Raji (cell line): ENCODE results near the gene TMEM151B.

Experiments used
- POLR2A ChIP-seq: IDR thresholded peaks from 2 replicates; pipeline ENCODE4 v1.6.1; 2011; ENCODE audit warnings: low read depth, low read length, control low read depth; ENCODE audit not compliant: insufficient read depth

The TMEM151B gene

GRCh38 chr6:44265007-44265721 lies 5.1 kb upstream of the TMEM151B start, which contains the start of gene NFKBIE:
TSS of gene NFKBIE (minus strand) at chr6:44265551. CDS start at chr6:44265346, 205 bp downstream.
- peak; percentile 82 for TF ChIP-seq POLR2A

DNA sequence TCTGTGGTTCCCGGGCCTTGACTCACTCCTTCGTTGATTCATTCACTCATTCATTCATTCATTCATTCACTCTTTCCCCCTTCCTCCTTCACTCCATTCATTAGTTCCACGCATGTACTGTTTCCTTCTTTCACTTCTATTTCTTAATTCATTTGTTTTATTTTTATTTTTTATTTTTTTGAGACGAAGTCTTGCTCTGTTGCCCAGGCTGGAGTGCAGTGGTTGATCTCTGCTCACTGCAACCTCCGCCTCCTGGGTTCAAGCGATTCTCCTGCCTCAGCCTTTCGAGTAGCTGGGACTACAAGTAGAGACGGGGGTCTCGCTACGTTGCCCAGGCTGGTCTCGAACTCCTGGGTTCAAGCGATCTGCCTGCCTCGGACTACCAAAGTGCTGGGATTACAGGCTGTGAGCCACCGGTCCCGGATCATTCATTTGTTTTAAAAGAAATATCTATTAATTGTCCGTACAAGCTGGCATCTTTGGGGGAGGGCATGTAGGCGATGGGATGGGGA lies 4.5 kb upstream of the TMEM151B start:
- no peak for TF ChIP-seq POLR2A

DNA sequence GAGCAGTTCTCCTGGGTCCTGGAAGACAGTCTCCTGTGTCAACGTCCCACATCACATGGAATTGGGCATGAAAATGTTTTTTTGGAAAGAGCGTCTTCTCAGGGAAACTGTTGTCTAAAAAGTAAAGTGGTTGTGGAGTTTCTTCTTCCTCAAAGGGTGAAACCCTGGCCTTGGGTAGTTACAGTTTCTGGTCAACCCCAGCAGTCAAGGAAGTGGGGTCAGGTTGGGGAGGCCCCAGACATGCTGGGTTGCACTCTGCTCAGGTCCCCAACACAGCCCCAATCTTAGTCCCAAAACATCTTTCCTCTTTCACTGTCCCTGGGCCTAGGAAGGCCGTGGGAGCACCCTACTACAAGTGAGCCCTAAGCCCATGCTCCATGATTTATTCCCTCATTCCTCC lies 3.9 kb upstream of the TMEM151B start:
- TF ChIP-seq POLR2A = no peak

GRCh38 chr6:44267252-44267651 lies 3.0 kb upstream of the TMEM151B start:
- TF ChIP-seq POLR2A = no peak

GRCh38 chr6:44268095-44268628 lies 2.1 kb upstream of the TMEM151B start:
- TF ChIP-seq POLR2A = no peak

DNA sequence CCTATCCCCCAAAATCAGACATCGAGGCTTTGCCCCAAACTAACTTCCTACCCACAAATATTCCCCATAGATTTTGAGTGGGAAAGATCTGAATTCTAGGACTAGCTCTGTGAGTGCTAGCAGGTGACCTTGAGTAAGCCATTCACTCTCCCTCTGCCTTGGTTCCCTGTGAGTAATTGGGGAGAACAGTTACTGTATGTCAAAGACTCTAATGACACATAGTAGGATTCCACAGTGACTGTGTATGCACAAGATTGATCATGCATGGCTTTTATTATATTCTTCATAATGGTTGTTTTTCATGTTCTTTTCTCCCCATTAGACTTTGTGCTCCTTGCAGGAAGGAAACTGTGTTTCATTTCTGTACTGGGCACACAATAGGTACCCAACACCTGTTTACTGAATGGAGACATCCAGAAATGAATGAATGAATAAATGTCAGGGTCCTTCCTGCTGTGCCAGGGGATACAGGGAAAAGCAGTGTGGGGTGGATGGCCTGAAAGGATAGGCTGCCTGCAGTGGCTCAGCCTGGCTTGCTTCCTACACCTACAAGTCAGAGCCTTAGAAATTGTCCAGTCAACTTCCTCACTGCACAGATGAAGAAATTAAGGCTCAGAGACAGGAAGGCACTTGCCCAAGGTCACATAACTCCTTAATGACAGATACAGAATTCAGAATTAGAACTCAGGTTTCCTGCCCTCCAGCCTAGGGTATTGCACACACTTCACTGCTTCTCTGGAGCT lies 901 bp upstream of the TMEM151B start:
- no peak for TF ChIP-seq POLR2A

DNA sequence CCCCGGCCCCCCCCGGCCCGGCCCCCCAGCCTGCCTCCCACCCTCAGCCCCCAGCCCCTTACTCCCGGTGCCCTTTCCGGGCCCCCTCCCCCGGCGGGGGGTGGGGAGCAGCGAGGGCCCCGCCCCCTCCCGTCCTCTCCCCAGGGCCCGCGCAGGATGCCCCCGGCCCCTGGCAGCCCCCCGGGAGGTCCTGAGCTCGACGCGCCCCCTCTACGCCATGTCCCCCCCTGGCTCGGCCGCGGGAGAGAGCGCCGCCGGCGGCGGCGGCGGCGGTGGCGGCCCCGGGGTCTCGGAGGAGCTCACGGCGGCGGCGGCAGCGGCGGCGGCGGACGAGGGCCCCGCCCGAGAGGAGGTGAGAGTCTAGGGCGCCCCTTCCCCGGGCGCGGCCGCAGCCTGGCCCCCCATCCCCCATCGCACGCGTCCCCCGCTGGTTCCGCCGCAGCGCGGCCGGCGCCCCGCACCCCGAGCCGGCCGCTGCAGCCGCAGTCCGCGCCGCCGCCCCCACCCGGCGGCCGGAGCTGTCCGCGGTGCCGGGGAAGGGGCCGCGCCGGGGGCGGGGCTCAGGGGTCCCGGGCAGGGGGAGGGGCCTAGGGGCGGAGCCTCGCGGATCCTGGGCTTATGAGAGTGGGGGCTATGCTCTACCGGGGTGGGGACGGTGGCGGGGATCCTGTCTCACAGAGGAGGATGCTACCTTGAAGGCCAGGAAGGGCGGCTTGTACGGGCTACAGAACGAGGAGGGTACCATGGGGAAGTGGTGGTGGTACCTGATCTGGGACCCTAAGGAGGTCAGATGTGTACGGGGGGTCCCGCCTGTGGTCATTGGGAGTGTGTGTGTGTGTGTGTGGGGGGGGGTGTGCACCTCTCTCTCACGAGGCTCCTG lies 516 bp downstream of the TMEM151B start:
- TF ChIP-seq POLR2A = no peak

GRCh38 chr6:44271406-44271723 lies 1.1 kb downstream of the TMEM151B start:
- no peak for TF ChIP-seq POLR2A

- TF ChIP-seq POLR2A = no peak
Measured at GRCh38 chr6:44271914-44272313, 1.7 kb downstream of the TMEM151B start.

GRCh38 chr6:44272529-44272928 lies 2.3 kb downstream of the TMEM151B start:
- TF ChIP-seq POLR2A = no peak

- no peak for TF ChIP-seq POLR2A
Measured at GRCh38 chr6:44272999-44273566, 2.8 kb downstream of the TMEM151B start.

GRCh38 chr6:44273617-44274016 lies 3.4 kb downstream of the TMEM151B start:
- no peak for TF ChIP-seq POLR2A

DNA sequence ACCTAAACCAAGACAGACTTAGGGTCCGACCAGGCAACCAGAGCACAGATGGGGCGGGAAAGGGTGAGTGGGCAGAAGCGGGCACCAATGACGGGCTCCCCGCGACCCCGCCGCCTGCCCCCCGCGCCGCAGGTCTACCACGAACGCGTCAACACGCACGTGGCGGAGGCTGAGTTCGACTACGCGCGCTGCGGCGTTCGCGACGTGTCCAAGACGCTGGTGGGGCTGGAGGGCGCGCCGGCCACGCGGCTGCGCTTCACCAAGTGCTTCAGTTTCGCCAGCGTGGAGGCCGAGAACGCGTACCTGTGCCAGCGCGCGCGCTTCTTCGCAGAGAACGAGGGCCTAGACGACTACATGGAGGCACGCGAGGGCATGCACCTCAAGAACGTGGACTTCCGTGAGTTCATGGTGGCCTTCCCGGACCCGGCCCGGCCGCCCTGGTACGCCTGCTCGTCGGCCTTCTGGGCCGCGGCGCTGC lies 5.1 kb downstream of the TMEM151B start:
- TF ChIP-seq POLR2A = no peak

DNA sequence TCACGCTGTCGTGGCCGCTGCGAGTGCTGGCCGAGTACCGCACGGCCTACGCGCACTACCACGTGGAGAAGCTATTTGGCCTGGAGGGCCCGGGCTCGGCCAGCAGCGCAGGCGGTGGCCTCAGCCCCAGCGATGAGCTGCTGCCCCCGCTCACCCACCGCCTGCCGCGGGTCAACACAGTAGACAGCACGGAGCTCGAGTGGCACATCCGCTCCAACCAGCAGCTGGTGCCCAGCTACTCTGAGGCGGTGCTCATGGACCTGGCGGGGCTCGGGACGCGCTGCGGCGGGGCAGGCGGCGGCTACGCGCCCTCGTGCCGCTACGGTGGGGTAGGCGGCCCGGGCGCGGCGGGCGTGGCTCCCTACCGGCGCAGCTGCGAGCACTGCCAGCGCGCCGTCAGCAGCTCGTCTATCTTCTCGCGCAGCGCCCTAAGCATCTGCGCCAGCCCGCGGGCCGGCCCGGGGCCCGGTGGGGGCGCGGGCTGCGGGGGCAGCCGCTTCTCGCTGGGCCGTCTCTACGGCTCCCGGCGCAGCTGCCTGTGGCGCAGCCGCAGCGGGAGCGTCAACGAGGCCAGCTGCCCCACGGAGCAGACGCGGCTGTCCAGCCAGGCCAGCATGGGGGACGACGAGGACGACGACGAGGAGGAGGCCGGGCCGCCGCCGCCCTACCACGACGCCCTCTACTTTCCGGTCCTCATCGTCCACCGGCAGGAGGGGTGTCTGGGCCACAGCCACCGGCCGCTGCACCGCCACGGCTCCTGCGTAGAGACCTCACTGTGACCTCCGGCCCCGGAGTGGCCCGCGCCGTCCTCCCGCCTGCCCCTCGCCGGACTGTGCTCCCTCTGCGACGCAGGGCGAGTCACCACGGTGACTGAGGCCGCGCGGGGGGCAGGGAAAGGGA lies 5.7 kb downstream of the TMEM151B start:
- TF ChIP-seq POLR2A = no peak
